Prostate gland (tissue), 2 donors: ENCODE measurements around the gene CRY1. TPM values are rescaled to one million over a fixed set of nuclear protein-coding genes. Genes with fewer than 3 reads are reported as not detected.

Experiments
- DNase-seq: peaks from one replicate; pipeline ENCODE4 v3.0.0-alpha.2; 2019; ENCODE audit warnings: low spot score
- H3K27ac ChIP-seq, 2 donors: fragments of 200-600 bp; sonication (generic); 2 replicates each; pipeline ENCODE4 v1.5.1; 2017 to 2019
- H3K27me3 ChIP-seq: fragments of 200-600 bp; sonication (generic); replicated peaks from 2 replicates; pipeline ENCODE4 v1.5.1; 2019; ENCODE audit not compliant: insufficient read depth
- H3K36me3 ChIP-seq, 2 donors: fragments of 200-600 bp; sonication (generic); 1 replicate in 1 of 2; 2 replicates in 1 of 2; pipeline versions ENCODE4 v1.5.1 to v1.8.1; 2017 to 2019
- H3K4me1 ChIP-seq: fragments of 200-600 bp; sonication (generic); replicated peaks from 2 replicates; pipeline ENCODE4 v1.5.1; 2019
- H3K4me3 ChIP-seq, 2 donors: fragments of 200-600 bp; sonication (generic); 2 replicates each; pipeline ENCODE4 v1.5.1; 2017 to 2019
- H3K9me3 ChIP-seq: fragments of 200-600 bp; sonication (generic); 2 replicates; pipeline ENCODE4 v1.5.1; 2017
- POLR2A ChIP-seq: fragments of 450-650 bp; IDR thresholded peaks from one replicate; pipeline ENCODE4 v1.6.1; 2016; ENCODE audit warnings: antibody characterized with exemption, mild to moderate bottlenecking
- POLR2AphosphoS5 ChIP-seq: sonication (generic); formaldehyde crosslinking; IDR thresholded peaks from one replicate; pipeline ENCODE4 v1.6.1; 2017; ENCODE audit warnings: antibody characterized with exemption
- WGBS: methylation state at CpG from one replicate; pipeline ENCODE4 v1.1.5; 2018; 5-methylcytosine and 5-hydroxymethylcytosine counted together
- intact Hi-C: fragments of 100-400 bp; cut with DNase I; formaldehyde crosslinking; loops from one replicate; pipeline ENCODE4 v1.14.2; 2022
- total RNA-seq, 2 donors: library from RNA; depleted of rRNA; stranded (reverse); fragments of >200 nt; gene quantifications; one replicate each; pipeline ENCODE4 v1.1.0, GENCODE V29; 2016
- TF ChIP-seq, protein P1 (sequence below), 4 experiments: fragments of 200-600 bp in 2 of 4; fragments of 450-650 bp in 2 of 4; sonication (generic) in 2 of 4; IDR thresholded peaks; 1 replicate in 3 of 4; 2 replicates in 1 of 4; pipeline ENCODE4 v1.5.1; 2016 to 2019; ENCODE audit warnings: antibody characterized with exemption in 4 of 4, mild to moderate bottlenecking in 2 of 4, moderate library complexity in 2 of 4

Gene CRY1
- total RNA-seq, 2 donors from 2014 or later: 15.7 to 35.2 TPM

DNA sequence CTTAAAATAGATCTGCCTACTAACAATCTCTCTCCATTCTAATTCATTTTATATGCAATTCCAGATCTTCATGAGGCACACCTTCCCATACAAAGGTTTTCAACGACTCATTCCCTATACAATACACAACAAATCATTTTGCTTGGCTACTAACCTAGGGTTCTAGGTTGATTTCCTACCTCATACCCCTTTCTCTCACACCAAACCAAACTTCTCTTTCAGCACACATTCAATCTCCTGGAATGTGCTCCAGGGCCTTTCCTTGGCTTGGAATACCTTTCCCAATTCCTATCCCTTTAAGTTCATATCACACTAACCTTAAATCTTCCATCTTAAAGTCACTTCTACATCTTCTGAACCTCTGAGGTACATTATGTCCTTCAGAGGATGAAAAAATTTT is 67.7 kb downstream of the CRY1 start:
- no peaks in the 10 kb centered on the region for H3K9me3 ChIP-seq
- peaks cover 5% of the 10 kb centered on the region for H3K4me1 ChIP-seq
- TF ChIP-seq, protein P1, sequence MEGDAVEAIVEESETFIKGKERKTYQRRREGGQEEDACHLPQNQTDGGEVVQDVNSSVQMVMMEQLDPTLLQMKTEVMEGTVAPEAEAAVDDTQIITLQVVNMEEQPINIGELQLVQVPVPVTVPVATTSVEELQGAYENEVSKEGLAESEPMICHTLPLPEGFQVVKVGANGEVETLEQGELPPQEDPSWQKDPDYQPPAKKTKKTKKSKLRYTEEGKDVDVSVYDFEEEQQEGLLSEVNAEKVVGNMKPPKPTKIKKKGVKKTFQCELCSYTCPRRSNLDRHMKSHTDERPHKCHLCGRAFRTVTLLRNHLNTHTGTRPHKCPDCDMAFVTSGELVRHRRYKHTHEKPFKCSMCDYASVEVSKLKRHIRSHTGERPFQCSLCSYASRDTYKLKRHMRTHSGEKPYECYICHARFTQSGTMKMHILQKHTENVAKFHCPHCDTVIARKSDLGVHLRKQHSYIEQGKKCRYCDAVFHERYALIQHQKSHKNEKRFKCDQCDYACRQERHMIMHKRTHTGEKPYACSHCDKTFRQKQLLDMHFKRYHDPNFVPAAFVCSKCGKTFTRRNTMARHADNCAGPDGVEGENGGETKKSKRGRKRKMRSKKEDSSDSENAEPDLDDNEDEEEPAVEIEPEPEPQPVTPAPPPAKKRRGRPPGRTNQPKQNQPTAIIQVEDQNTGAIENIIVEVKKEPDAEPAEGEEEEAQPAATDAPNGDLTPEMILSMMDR (IDR thresholded peaks at IDR 0.05): no peak
- no peak for TF ChIP-seq POLR2A
- no peak for TF ChIP-seq POLR2AphosphoS5
- H3K36me3 ChIP-seq: no peaks in the 10 kb centered on the region
- 81% methylated on average over 1 of the region's 1 CpG for WGBS
- H3K4me3 ChIP-seq: no peak overlapping the region
- intact Hi-C loops: loop anchor here (2.0 to 5.0 kb wide), 2 partner anchors 65 to 68 kb away; partner anchors contain the start of gene TMEM263
- DNase-seq: no peak
- no peak overlapping the region for H3K27ac ChIP-seq
- no peaks in the 10 kb centered on the region for H3K27me3 ChIP-seq

DNA sequence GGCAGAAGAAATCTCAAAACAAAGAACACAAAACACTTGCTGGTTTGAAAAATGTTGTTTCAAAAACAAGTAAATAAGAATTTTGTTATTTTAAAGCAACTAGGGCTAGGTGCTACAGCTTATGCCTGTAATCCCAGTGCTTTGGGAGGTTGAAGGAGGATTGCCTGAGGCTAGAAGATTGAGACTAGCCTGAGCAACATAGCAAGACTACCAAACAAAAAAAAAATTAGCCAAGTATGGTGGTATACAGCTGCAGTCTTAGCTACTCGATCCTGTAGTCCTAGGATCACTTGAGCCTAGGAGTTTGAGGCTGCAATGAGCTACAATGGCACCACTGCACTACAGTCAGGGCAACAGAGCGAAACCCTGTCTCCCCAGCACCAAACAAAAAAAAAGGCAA is 73.8 kb downstream of the CRY1 start:
- Histone ChIP-seq H3K4me1 (no peaks in the 10 kb centered on the region), H3K27ac (no peak overlapping the region), H3K4me3 (no peak overlapping the region), H3K9me3 (no peaks in the 10 kb centered on the region), H3K36me3 (no peaks in the 10 kb centered on the region), H3K27me3 (no peaks in the 10 kb centered on the region)
- no peak for DNase-seq
- TF ChIP-seq POLR2A: no peak
- no peak for TF ChIP-seq POLR2AphosphoS5
- TF ChIP-seq, protein P1 (IDR thresholded peaks at IDR 0.05): no peak
- WGBS: 94% methylated on average over 2 of the region's 2 CpGs
- intact Hi-C loops: no loop called here

DNA sequence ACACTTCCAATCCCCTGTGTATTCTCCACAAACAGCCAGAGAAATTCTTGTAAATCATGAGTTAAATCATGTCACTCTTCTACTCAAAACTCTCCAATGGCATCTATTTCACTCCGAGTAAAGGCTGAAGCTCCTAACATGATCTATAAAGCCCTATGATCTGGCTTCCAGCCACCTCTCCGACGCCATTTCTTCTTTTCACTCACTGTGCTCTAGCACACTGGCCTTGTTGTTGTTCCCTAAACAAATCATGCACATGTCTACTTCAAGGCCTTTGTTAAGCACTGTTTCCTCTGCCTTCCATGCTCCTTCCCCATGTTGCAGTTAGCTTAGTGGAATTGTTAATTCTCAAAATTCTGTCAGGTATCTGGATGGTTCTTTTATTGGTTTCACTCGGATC is 76.3 kb downstream of the CRY1 start:
- intact Hi-C loops: no loop called here
- 83% methylated on average over 4 of the region's 4 CpGs for WGBS
- H3K36me3 ChIP-seq: no peaks in the 10 kb centered on the region

DNA sequence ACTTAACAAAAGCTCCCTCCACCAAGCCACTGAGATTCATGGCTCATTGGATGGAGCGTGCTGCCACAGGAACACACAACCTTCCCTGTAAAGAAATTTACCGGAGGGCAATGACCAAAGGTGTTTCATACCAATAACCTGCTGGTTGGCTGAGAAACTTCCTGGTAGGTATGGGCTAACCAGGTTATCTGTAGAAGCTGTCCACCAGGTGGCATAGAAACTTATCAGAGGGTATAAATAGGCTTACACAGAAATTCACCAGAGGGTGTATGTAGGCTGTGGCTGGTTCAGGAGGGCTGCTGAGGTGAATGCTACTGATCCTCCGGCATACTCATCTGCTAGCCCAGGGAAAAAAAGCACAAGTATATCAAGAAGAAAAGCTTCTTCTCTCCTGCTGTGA is 79.3 kb downstream of the CRY1 start:
- H3K9me3 ChIP-seq: no peaks in the 10 kb centered on the region
- no peak overlapping the region for H3K4me3 ChIP-seq
- H3K27ac ChIP-seq: no peak overlapping the region
- no peaks in the 10 kb centered on the region for H3K36me3 ChIP-seq
- no peak for DNase-seq
- WGBS: 60% methylated on average over 3 of the region's 3 CpGs
- H3K27me3 ChIP-seq: no peaks in the 10 kb centered on the region
- intact Hi-C loops: no loop called here
- no peaks in the 10 kb centered on the region for H3K4me1 ChIP-seq
- TF ChIP-seq, protein P1 (IDR thresholded peaks at IDR 0.05): peak in 2 of 4 experiments; percentile 35 to 42
- TF ChIP-seq POLR2AphosphoS5: no peak

More for the DNA sequence above, 76.3 kb downstream of the CRY1 start:
- no peaks in the 10 kb centered on the region for H3K4me1 ChIP-seq
- H3K9me3 ChIP-seq: no peaks in the 10 kb centered on the region
- TF ChIP-seq, protein P1 (IDR thresholded peaks at IDR 0.05): no peak
- TF ChIP-seq POLR2A: no peak
- no peak overlapping the region for H3K4me3 ChIP-seq
- H3K27me3 ChIP-seq: no peaks in the 10 kb centered on the region
- H3K27ac ChIP-seq: no peak overlapping the region
- no peak for DNase-seq

DNA sequence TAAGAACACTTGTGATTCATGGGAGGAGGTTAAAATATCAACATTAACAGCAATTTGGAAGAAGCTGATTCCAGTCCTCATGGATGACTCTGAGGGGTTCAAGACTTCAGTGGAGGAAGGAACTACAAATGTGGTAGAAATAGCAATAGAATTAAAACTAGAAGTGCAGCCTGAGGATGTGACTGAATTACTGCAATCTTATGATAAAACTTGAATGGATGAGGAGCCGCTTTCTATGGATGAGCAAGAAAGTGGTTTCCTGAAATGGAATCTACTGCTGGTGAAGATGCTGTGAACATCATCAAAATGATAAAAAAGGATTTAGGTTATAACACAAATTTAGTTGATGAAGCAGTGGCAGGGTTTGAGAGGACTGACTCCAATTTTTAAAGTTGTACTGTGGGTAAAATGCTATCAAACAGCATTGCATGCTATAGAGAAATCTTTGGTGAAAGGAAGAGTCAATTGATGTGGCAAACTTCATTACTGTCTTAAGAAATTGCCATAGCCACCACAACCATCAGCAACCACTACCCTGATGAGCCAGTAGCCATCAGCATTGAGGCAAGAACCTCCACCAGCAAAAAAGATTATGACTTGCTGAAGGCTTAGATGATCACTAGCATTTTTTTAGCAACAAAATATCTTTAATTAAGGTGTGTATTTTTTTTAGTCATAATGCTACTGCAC is 80.5 kb downstream of the CRY1 start:
- DNase-seq: no peak
- TF ChIP-seq POLR2AphosphoS5 (no peak), POLR2A (no peak)
- TF ChIP-seq, protein P1 (IDR thresholded peaks at IDR 0.05): no peak
- Histone ChIP-seq H3K27me3 (no peaks in the 10 kb centered on the region), H3K4me1 (no peaks in the 10 kb centered on the region), H3K4me3 (no peak overlapping the region), H3K9me3 (no peaks in the 10 kb centered on the region), H3K36me3 (no peaks in the 10 kb centered on the region), H3K27ac (no peak overlapping the region)
- 93% methylated on average over 1 of the region's 1 CpG for WGBS
- intact Hi-C loops: no loop called here
